Measurements from ENCODE around the gene CPE.

GRCh38 chr4:165370530-165370929, 8.3 kb upstream of the CPE start:
- no peak for TF ChIP-seq POLR2A (IDR thresholded peaks at IDR 0.05)
- no peak for TF ChIP-seq CTCF (IDR thresholded peaks at IDR 0.05)

Data from adrenal gland (tissue), 5 donors.